ENCODE results near the gene SNX5.

SNX5 gene
- 63.2 to 89.7 reads per million in 2 donors for total RNA-seq

GRCh38 chr20:17968366-17969277, at the start of gene SNX5, which contains the start of gene MGME1:
TSS of gene SNX5 (minus strand) at chr20:17968794. CDS start at chr20:17968425, 369 bp downstream.
TSS of gene MGME1 (plus strand) at chr20:17969018. CDS start at chr20:17969860, 842 bp downstream.
- DNase-seq = peak; percentile 99

GRCh38 chr20:18018100-18018499, 49.5 kb upstream of the SNX5 start:
- DNase-seq = no peak

- DNase-seq = no peak
These were observed 48.2 kb upstream of the SNX5 start for GRCh38 chr20:18016772-18017171.

- no peak for DNase-seq
These were observed 45.8 kb upstream of the SNX5 start for GRCh38 chr20:18014411-18014810.

- no peak for DNase-seq
These were observed 44.3 kb upstream of the SNX5 start for GRCh38 chr20:18012901-18013300.

- DNase-seq = no peak
These were observed 43.5 kb upstream of the SNX5 start for GRCh38 chr20:18011951-18012645.

GRCh38 chr20:18011482-18011881, 42.9 kb upstream of the SNX5 start:
- no peak for DNase-seq

- no peak for DNase-seq
These were observed 40.5 kb upstream of the SNX5 start for GRCh38 chr20:18009116-18009515.

- DNase-seq = no peak
These were observed 39.1 kb upstream of the SNX5 start for GRCh38 chr20:18007534-18008292.

- no peak for DNase-seq
These were observed 38.1 kb upstream of the SNX5 start for GRCh38 chr20:18006684-18007083.

GRCh38 chr20:18005990-18006364, 37.4 kb upstream of the SNX5 start:
- no peak for DNase-seq

GRCh38 chr20:18005170-18005989, 36.8 kb upstream of the SNX5 start:
- no peak for DNase-seq

GRCh38 chr20:18004384-18005031, 35.9 kb upstream of the SNX5 start:
- DNase-seq = no peak

- DNase-seq = no peak
These were observed 35.3 kb upstream of the SNX5 start for GRCh38 chr20:18003897-18004296.

GRCh38 chr20:18001131-18001921, 32.7 kb upstream of the SNX5 start:
- DNase-seq = no peak

- no peak for DNase-seq
These were observed 31.0 kb upstream of the SNX5 start for GRCh38 chr20:17999566-17999965.

- no peak for DNase-seq
These were observed 29.9 kb upstream of the SNX5 start for GRCh38 chr20:17998446-17998845.

GRCh38 chr20:17995967-17996819, 27.6 kb upstream of the SNX5 start:
- DNase-seq = peak; percentile 16

- no peak for DNase-seq
These were observed 25.0 kb upstream of the SNX5 start for GRCh38 chr20:17993546-17993945.
